ENCODE data around the gene RPL10.

RPL10 gene

GRCh38 chrX:154401918-154402621 is 3.9 kb downstream of the RPL10 start:
- H3K27ac ChIP-seq = peak overlapping the region; percentile 99; the same call in 1 of the 2 replicates
- H3K36me3 ChIP-seq (ENCODE audit: insufficient read depth) = 0 out of 2 replicates have a peak, but pooled peaks cover 7% of the 10 kb centered on the region
- no peaks in the 10 kb centered on the region for H3K27me3 ChIP-seq (ENCODE audit: insufficient read depth, low read depth)
- peaks cover under 1% of the 10 kb centered on the region for H3K4me1 ChIP-seq (ENCODE audit: low read depth, poor library complexity, severe bottlenecking)
- peaks cover 21% of the 10 kb centered on the region for H3K79me2 ChIP-seq (ENCODE audit: insufficient read depth, low read depth)
- no peak overlapping the region for H3K4me2 ChIP-seq
- no peak overlapping the region for H3K4me3 ChIP-seq (IDR thresholded peaks at IDR 0.05; ENCODE audit: insufficient read depth, low read depth, low read length)
- no peak for TF ChIP-seq CTCF (conservative IDR thresholded peaks at IDR 0.05; ENCODE audit: low read depth, low read length)
- H3K9ac ChIP-seq = no peak overlapping the region; the same call in 1 of the 2 replicates
- H2AFZ ChIP-seq (ENCODE audit: low read depth) = no peak overlapping the region
- no peaks in the 10 kb centered on the region for H4K20me1 ChIP-seq (ENCODE audit: insufficient read depth)

GRCh38 chrX:154402622-154403127 is 4.5 kb downstream of the RPL10 start:
- H3K27me3 ChIP-seq (ENCODE audit: insufficient read depth, low read depth) = no peaks in the 10 kb centered on the region
- H3K79me2 ChIP-seq (ENCODE audit: insufficient read depth, low read depth) = peaks cover 21% of the 10 kb centered on the region
- H4K20me1 ChIP-seq (ENCODE audit: insufficient read depth) = no peaks in the 10 kb centered on the region
- H3K9ac ChIP-seq = no peak overlapping the region
- H2AFZ ChIP-seq (ENCODE audit: low read depth) = no peak overlapping the region
- TF ChIP-seq CTCF (conservative IDR thresholded peaks at IDR 0.05; ENCODE audit: low read depth, low read length) = no peak
- H3K27ac ChIP-seq = peak overlapping the region; percentile 99; the same call in 1 of the 2 replicates
- H3K4me3 ChIP-seq (IDR thresholded peaks at IDR 0.05; ENCODE audit: insufficient read depth, low read depth, low read length) = no peak overlapping the region
- no peaks in the 10 kb centered on the region for H3K4me1 ChIP-seq (ENCODE audit: low read depth, poor library complexity, severe bottlenecking)
- 0 out of 2 replicates have a peak, but pooled peaks cover 7% of the 10 kb centered on the region for H3K36me3 ChIP-seq (ENCODE audit: insufficient read depth)
- H3K4me2 ChIP-seq = no peak overlapping the region

- Histone ChIP-seq H3K9ac (no peak overlapping the region), H3K4me1 (ENCODE audit: low read depth, poor library complexity, severe bottlenecking) (no peaks in the 10 kb centered on the region), H2AFZ (ENCODE audit: low read depth) (no peak overlapping the region), H3K4me2 (no peak overlapping the region), H3K79me2 (ENCODE audit: insufficient read depth, low read depth) (peaks cover 21% of the 10 kb centered on the region), H3K4me3 (IDR thresholded peaks at IDR 0.05; ENCODE audit: insufficient read depth, low read depth, low read length) (no peak overlapping the region), H3K27ac (no peak overlapping the region), H3K36me3 (ENCODE audit: insufficient read depth) (0 out of 2 replicates have a peak, but pooled peaks cover 7% of the 10 kb centered on the region), H4K20me1 (ENCODE audit: insufficient read depth) (no peaks in the 10 kb centered on the region), H3K27me3 (ENCODE audit: insufficient read depth, low read depth) (no peaks in the 10 kb centered on the region)
- no peak for TF ChIP-seq CTCF (conservative IDR thresholded peaks at IDR 0.05; ENCODE audit: low read depth, low read length)
Observed at GRCh38 chrX:154403192-154403591, 5.0 kb downstream of the RPL10 start.

- Histone ChIP-seq H3K4me1 (ENCODE audit: low read depth, poor library complexity, severe bottlenecking) (no peaks in the 10 kb centered on the region), H4K20me1 (ENCODE audit: insufficient read depth) (no peaks in the 10 kb centered on the region), H2AFZ (ENCODE audit: low read depth) (no peak overlapping the region), H3K27ac (no peak overlapping the region), H3K4me3 (IDR thresholded peaks at IDR 0.05; ENCODE audit: insufficient read depth, low read depth, low read length) (no peak overlapping the region), H3K79me2 (ENCODE audit: insufficient read depth, low read depth) (peaks cover 14% of the 10 kb centered on the region), H3K4me2 (no peak overlapping the region), H3K36me3 (ENCODE audit: insufficient read depth) (0 out of 2 replicates have a peak, but pooled peaks cover 6% of the 10 kb centered on the region), H3K27me3 (ENCODE audit: insufficient read depth, low read depth) (no peaks in the 10 kb centered on the region), H3K9ac (no peak overlapping the region)
- TF ChIP-seq CTCF (conservative IDR thresholded peaks at IDR 0.05; ENCODE audit: low read depth, low read length) = no peak
Observed at GRCh38 chrX:154403858-154404257, 5.7 kb downstream of the RPL10 start.

All from KMS-11 (cell line).